Testis (tissue), 2 donors: ENCODE measurements around the gene ACOT9.

ENCODE experiments used
- CTCF ChIP-seq, 3 experiments: fragments of 450-650 bp in 2 of 3; fragments of 200-600 bp in 1 of 3; sonication (generic) in 1 of 3; IDR thresholded peaks; one replicate each; pipeline ENCODE4 v1.5.1; 2016 to 2019; ENCODE audit warnings: antibody characterized with exemption in 3 of 3, mild to moderate bottlenecking in 2 of 3, moderate library complexity in 1 of 3
- POLR2A ChIP-seq: fragments of 450-650 bp; IDR thresholded peaks from one replicate; pipeline ENCODE4 v1.6.1; 2017; ENCODE audit warnings: antibody characterized with exemption, mild to moderate bottlenecking, moderate library complexity

- no peak for TF ChIP-seq CTCF (IDR thresholded peaks at IDR 0.05)
- TF ChIP-seq POLR2A, result no peak
These were observed 70.0 kb downstream of the ACOT9 start for GRCh38 chrX:23673108-23673507.
